WERI-Rb-1 (cell line): Measurements from ENCODE around the gene VMP1.

Experiments used
- DNase-seq: peaks from one replicate; pipeline ENCODE4 v3.0.0-alpha.2; 2020
- H3K27ac ChIP-seq: fragments of 250-450 bp; sonication (Bioruptor Pico); 2 replicates; pipeline ENCODE4 v1.5.1; 2020; ENCODE audit warnings: mild to moderate bottlenecking, moderate library complexity
- H3K27me3 ChIP-seq: fragments of 250-450 bp; sonication (Bioruptor Pico); 2 replicates; pipeline ENCODE4 v1.5.1; 2021; ENCODE audit warnings: mild to moderate bottlenecking, low read depth, moderate library complexity; ENCODE audit not compliant: insufficient read depth, severe bottlenecking
- H3K36me3 ChIP-seq: fragments of 250-450 bp; sonication (Bioruptor Pico); 2 replicates; pipeline ENCODE4 v1.5.1; 2020; ENCODE audit warnings: mild to moderate bottlenecking, moderate library complexity
- H3K4me3 ChIP-seq: 2 replicates; pipeline ENCODE4 v1.5.1; 2011; ENCODE audit warnings: low read depth, mild to moderate bottlenecking, control low read depth, low read length
- H3K9me3 ChIP-seq: fragments of 250-450 bp; sonication (Bioruptor Pico); 2 replicates; pipeline ENCODE4 v1.5.1; 2021; ENCODE audit warnings: mild to moderate bottlenecking, moderate library complexity; ENCODE audit not compliant: severe bottlenecking
- CTCF ChIP-seq: IDR thresholded peaks from 2 replicates; pipeline ENCODE4 v1.5.1; 2011; ENCODE audit warnings: low read depth, mild to moderate bottlenecking, control low read depth, inconsistent platforms, low read length

The VMP1 gene

GRCh38 chr17:59878624-59879023 is 171.2 kb downstream of the VMP1 start:
- TF ChIP-seq CTCF = no peak
- Histone ChIP-seq H3K36me3 (peaks cover 70% of the 10 kb centered on the region), H3K9me3 (no peaks in the 10 kb centered on the region), H3K27me3 (no peaks in the 10 kb centered on the region), H3K27ac (no peak overlapping the region), H3K4me3 (no peak overlapping the region)
- DNase-seq = no peak

GRCh38 chr17:59884861-59885260 is 177.4 kb downstream of the VMP1 start:
- no peak overlapping the region for H3K4me3 ChIP-seq
- H3K27me3 ChIP-seq = no peaks in the 10 kb centered on the region
- no peak for TF ChIP-seq CTCF
- no peak for DNase-seq
- peaks cover 76% of the 10 kb centered on the region for H3K36me3 ChIP-seq
- H3K27ac ChIP-seq = no peak overlapping the region
- no peaks in the 10 kb centered on the region for H3K9me3 ChIP-seq

- H3K36me3 ChIP-seq = peaks cover 68% of the 10 kb centered on the region
- H3K9me3 ChIP-seq = no peaks in the 10 kb centered on the region
- TF ChIP-seq CTCF = no peak
Measured at GRCh38 chr17:59888145-59888750, 180.8 kb downstream of the VMP1 start.

GRCh38 chr17:59890720-59891119 is 183.3 kb downstream of the VMP1 start:
- Histone ChIP-seq H3K36me3 (peaks cover 49% of the 10 kb centered on the region), H3K4me3 (no peak overlapping the region), H3K9me3 (no peaks in the 10 kb centered on the region), H3K27me3 (no peaks in the 10 kb centered on the region), H3K27ac (no peak overlapping the region)
- no peak for DNase-seq
- TF ChIP-seq CTCF = no peak

More at GRCh38 chr17:59888145-59888750, 180.8 kb downstream of the VMP1 start:
- DNase-seq = no peak
- Histone ChIP-seq H3K4me3 (no peak overlapping the region), H3K27me3 (no peaks in the 10 kb centered on the region), H3K27ac (no peak overlapping the region)
